Testis (tissue), 3 donors: ENCODE results near the gene NEURL1. TPM values are rescaled to one million over a fixed set of nuclear protein-coding genes. Genes with fewer than 3 reads are reported as not detected.

ENCODE experiments used
- DNase-seq: peaks from one replicate; pipeline ENCODE4 v3.0.0-alpha.2; 2019
- H3K27ac ChIP-seq, 2 donors: fragments of 200-600 bp; sonication (generic); one replicate each; pipeline ENCODE4 v1.5.1; 2019
- H3K27me3 ChIP-seq: fragments of 200-600 bp; sonication (generic); one replicate; pipeline ENCODE4 v1.5.1; 2019
- H3K36me3 ChIP-seq: fragments of 200-600 bp; sonication (generic); one replicate; pipeline ENCODE4 v1.5.1; 2017; ENCODE audit warnings: low read depth; ENCODE audit errors: missing control alignments
- H3K4me1 ChIP-seq: fragments of 200-600 bp; sonication (generic); one replicate; pipeline ENCODE4 v1.5.1; 2019
- H3K4me3 ChIP-seq, 2 donors: fragments of 200-600 bp; sonication (generic); one replicate each; pipeline ENCODE4 v1.5.1; 2017 to 2019
- H3K9me3 ChIP-seq: fragments of 200-600 bp; sonication (generic); one replicate; pipeline ENCODE4 v1.5.1; 2017
- CTCF ChIP-seq, 3 experiments: fragments of 450-650 bp in 2 of 3; fragments of 200-600 bp in 1 of 3; sonication (generic) in 1 of 3; IDR thresholded peaks; one replicate each; pipeline ENCODE4 v1.5.1; 2016 to 2019; ENCODE audit warnings: antibody characterized with exemption in 3 of 3, mild to moderate bottlenecking in 2 of 3, moderate library complexity in 1 of 3
- POLR2A ChIP-seq: fragments of 450-650 bp; IDR thresholded peaks from one replicate; pipeline ENCODE4 v1.6.1; 2017; ENCODE audit warnings: antibody characterized with exemption, mild to moderate bottlenecking, moderate library complexity
- WGBS, 2 donors: methylation state at CpG; one replicate each; pipeline ENCODE4 v1.1.5; 2018; 5-methylcytosine and 5-hydroxymethylcytosine counted together
- intact Hi-C: fragments of 100-400 bp; cut with DNase I; formaldehyde crosslinking; loops from one replicate; pipeline ENCODE4 v1.15.1; 2023; ENCODE audit warnings: low total_unique reads
- polyA plus RNA-seq: library from polyadenylated mRNA; stranded (reverse); fragments of 350-450 nt; fragmentation: Illumina TruSeq; extraction: RNeasy Lipid Tissue Mini Kit (QIAGEN cat#74804); gene quantifications from one replicate; pipeline ENCODE4 v1.2.3, GENCODE V29; 2014; ENCODE audit warnings: low read depth, low replicate concordance; ENCODE audit not compliant: insufficient read depth
- total RNA-seq, 2 donors: library from RNA; depleted of rRNA; stranded (reverse); fragments of >200 nt; gene quantifications; one replicate each; pipeline ENCODE4 v1.2.3, GENCODE V29; 2016

Gene NEURL1
- total and polyA plus RNA-seq, 3 donors from 2014 or later, result 17.8 to 21.9 (median 19.8) TPM

DNA sequence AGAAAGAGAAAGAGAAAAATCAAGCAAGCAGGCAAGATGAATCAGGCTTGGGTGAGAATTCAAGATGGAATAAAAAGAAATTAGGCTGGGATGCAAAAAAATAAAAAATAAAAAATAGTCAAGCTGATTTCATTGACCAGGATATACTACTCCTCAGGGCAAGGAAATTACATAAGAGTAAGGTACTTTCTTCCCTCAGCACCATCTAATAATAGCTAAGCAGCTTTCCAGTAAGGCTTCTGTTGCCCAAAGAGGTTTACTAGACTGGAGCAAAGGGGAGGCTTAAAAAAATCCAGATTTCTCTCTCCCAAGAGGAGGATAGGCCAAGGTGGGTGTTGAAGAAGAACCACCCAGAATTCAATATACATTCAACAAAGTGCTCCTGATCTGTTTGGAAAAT, 93.6 kb downstream of the NEURL1 start:
- H3K27me3 ChIP-seq, result no peaks in the 10 kb centered on the region
- no peak for DNase-seq
- H3K4me1 ChIP-seq, result no peaks in the 10 kb centered on the region
- intact Hi-C loops, result no loop called here
- no peaks in the 10 kb centered on the region for H3K9me3 ChIP-seq
- no peak overlapping the region for H3K27ac ChIP-seq
- TF ChIP-seq CTCF (IDR thresholded peaks at IDR 0.05), result no peak
- TF ChIP-seq POLR2A, result no peak
- H3K36me3 ChIP-seq, result no peaks in the 10 kb centered on the region
- no peak overlapping the region for H3K4me3 ChIP-seq

GRCh38 chr10:103589074-103589630, 95.6 kb downstream of the NEURL1 start:
- Histone ChIP-seq H3K4me3 (no peak overlapping the region), H3K9me3 (no peaks in the 10 kb centered on the region), H3K4me1 (no peaks in the 10 kb centered on the region), H3K27me3 (no peaks in the 10 kb centered on the region), H3K27ac (no peak overlapping the region), H3K36me3 (no peaks in the 10 kb centered on the region)
- intact Hi-C loops, result no loop called here
- no peak for DNase-seq
- 87 to 96% methylated on average over 13 to 15 of the region's 15 CpGs for WGBS, 2 donors
- no peak for TF ChIP-seq CTCF (IDR thresholded peaks at IDR 0.05)
- no peak for TF ChIP-seq POLR2A

- Histone ChIP-seq H3K9me3 (no peaks in the 10 kb centered on the region), H3K36me3 (no peaks in the 10 kb centered on the region), H3K4me1 (no peaks in the 10 kb centered on the region), H3K27me3 (no peaks in the 10 kb centered on the region), H3K4me3 (no peak overlapping the region), H3K27ac (no peak overlapping the region)
- WGBS, 2 donors, result 88 to 93% methylated on average over 4 to 20 of the region's 20 CpGs
- no peak for TF ChIP-seq CTCF (IDR thresholded peaks at IDR 0.05)
- no peak for TF ChIP-seq POLR2A
- intact Hi-C loops, result no loop called here
- no peak for DNase-seq
Measured at GRCh38 chr10:103590060-103590459, 96.6 kb downstream of the NEURL1 start.

GRCh38 chr10:103590744-103591291, 97.3 kb downstream of the NEURL1 start:
- Histone ChIP-seq H3K9me3 (no peaks in the 10 kb centered on the region), H3K4me3 (no peak overlapping the region), H3K4me1 (no peaks in the 10 kb centered on the region), H3K27ac (no peak overlapping the region), H3K36me3 (no peaks in the 10 kb centered on the region), H3K27me3 (no peaks in the 10 kb centered on the region)
- no peak for DNase-seq
- no peak for TF ChIP-seq POLR2A
- TF ChIP-seq CTCF (IDR thresholded peaks at IDR 0.05), result no peak
- 85 to 91% methylated on average over 4 to 6 of the region's 6 CpGs for WGBS, 2 donors
- intact Hi-C loops, result no loop called here
